ENCODE data around the gene UNKL. TPM values are rescaled to one million over a fixed set of nuclear protein-coding genes. Genes with fewer than 3 reads are reported as not detected.

Gene UNKL
- total and polyA plus RNA-seq, 2 of the 8 experiments (the other 6 are each of a cell fraction or from before 2014, with no cell fraction given): 25.1 to 31.8 TPM

DNA sequence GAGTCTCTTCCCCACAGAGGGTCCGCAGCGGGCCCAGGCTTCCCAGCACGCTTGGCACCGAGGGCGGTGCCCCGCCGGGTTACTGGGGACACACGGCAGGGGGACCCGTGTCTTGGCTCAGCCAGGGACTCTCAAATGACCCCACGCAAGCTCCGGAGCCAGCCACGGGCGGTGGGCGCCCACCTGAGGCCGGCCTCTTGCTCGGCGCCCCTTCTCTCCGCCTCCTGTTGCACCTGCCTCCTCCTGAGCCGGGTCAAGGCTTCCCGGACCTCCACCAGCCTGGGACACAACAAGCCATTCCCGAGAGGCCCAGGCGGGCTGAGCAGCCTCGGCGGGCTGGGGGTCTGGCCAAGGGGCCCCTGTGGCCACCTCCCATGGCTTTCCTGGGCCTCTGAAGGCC, 28.2 kb upstream of the UNKL start:
- no peaks in the 10 kb centered on the region for H3K27me3 ChIP-seq (replicated peaks in 1 of 4; ENCODE audit: control insufficient read depth in 3 of 4, extremely low read depth in 1 of 4, insufficient read depth in 3 of 4, low read length in 3 of 4)
- no peak for DNase-seq (ENCODE audit: low read depth in 1 of 2, low spot score in 2 of 2)
- no peak overlapping the region for H3K14ac ChIP-seq (ENCODE audit: insufficient read length)
- no peak overlapping the region for H4K91ac ChIP-seq (replicated peaks; ENCODE audit: insufficient read length, low read length)
- H3K23me2 ChIP-seq (ENCODE audit: low read depth, low read length): no peaks in the 10 kb centered on the region
- H4K20me1 ChIP-seq (replicated peaks in 1 of 2; ENCODE audit: control insufficient read depth in 1 of 2, insufficient read depth in 2 of 2, low read length in 2 of 2): peaks cover 0 to 2% of the 10 kb centered on the region in 2 experiments
- no peak overlapping the region for H2AFZ ChIP-seq (ENCODE audit: low read length)
- no peak overlapping the region for H2BK5ac ChIP-seq (ENCODE audit: low read depth, low read length)
- peaks cover 0 to 14% (median 0%) of the 10 kb centered on the region in 4 experiments; a peak in 1 of 8 replicates for H3K36me3 ChIP-seq (ENCODE audit: control insufficient read depth in 2 of 4, insufficient read depth in 4 of 4, low read length in 3 of 4)
- no peak for FAIRE-seq
- no peak overlapping the region for H2BK12ac ChIP-seq (ENCODE audit: low read depth, low read length)
- H4K8ac ChIP-seq (ENCODE audit: extremely low read depth, insufficient read depth, low read length): no peak overlapping the region
- WGBS, 2 experiments (ENCODE audit: extremely low coverage in 1 of 2, insufficient coverage in 1 of 2, insufficient read length in 1 of 2, insufficient replicate concordance in 2 of 2, low coverage in 1 of 2, low lambda C conversion rate in 2 of 2, missing lambda C conversion rate in 1 of 2): 93% methylated on average over 3 of the region's 24 CpGs; no CpG with 5 or more reads in 1 of the 2 experiments
- no peaks in the 10 kb centered on the region for H3K79me2 ChIP-seq (ENCODE audit: control insufficient read depth in 1 of 2, insufficient read depth in 2 of 2, low read length in 2 of 2)
- H2BK20ac ChIP-seq (ENCODE audit: low read length): no peak overlapping the region
- no peak overlapping the region for H3K27ac ChIP-seq (ENCODE audit: low read depth, low read length)
- TF ChIP-seq EP300 (IDR thresholded peaks at IDR 0.05; ENCODE audit: borderline replicate concordance in 1 of 2, low read depth in 2 of 2, low read length in 2 of 2): no peak
- no peak for TF ChIP-seq CBX8 (IDR thresholded peaks at IDR 0.05; ENCODE audit: borderline replicate concordance, low read depth, low read length)
- no peak for TF ChIP-seq RFX5 (IDR thresholded peaks at IDR 0.05; ENCODE audit: borderline replicate concordance, low read depth, low read length)
- TF ChIP-seq ASH2L (IDR thresholded peaks at IDR 0.05; ENCODE audit: low read length): no peak
- H3K9ac ChIP-seq (replicated peaks in 1 of 4; ENCODE audit: extremely low read depth in 1 of 4, low read depth in 3 of 4, low read length in 3 of 4): no peak overlapping the region
- H3K18ac ChIP-seq (ENCODE audit: extremely low read depth, low read length): no peak overlapping the region
- no peaks in the 10 kb centered on the region for H3K79me1 ChIP-seq (ENCODE audit: low read depth, low read length)
- no peak overlapping the region for H3K23ac ChIP-seq (ENCODE audit: insufficient read length)
- no peak overlapping the region for H4K5ac ChIP-seq (ENCODE audit: insufficient read length, low read depth, low read length)
- H2BK120ac ChIP-seq (replicated peaks; ENCODE audit: low read depth, low read length): no peak overlapping the region
- no peak overlapping the region for H3K4me3 ChIP-seq (ENCODE audit: extremely low read depth in 1 of 4, insufficient read depth in 2 of 4, low read depth in 3 of 4, low read length in 4 of 4)
- no peak overlapping the region for H2BK15ac ChIP-seq (ENCODE audit: low read length)
- H3K4ac ChIP-seq (replicated peaks; ENCODE audit: insufficient read length, low read depth, low read length): no peak overlapping the region
- no peak overlapping the region for H3K4me2 ChIP-seq (ENCODE audit: insufficient read depth in 1 of 2, low read depth in 2 of 2, low read length in 2 of 2)
- POLR2A ChIA-PET (ENCODE audit: partially characterized antibody): interaction anchor here (0.8 to 1.8 kb wide), 8 partner anchors 8 to 321 kb away, joined by 3 to 7 read pairs (median 3); no protein-coding TSS in a partner anchor
- no peak overlapping the region for H2AK5ac ChIP-seq (ENCODE audit: low read depth, low read length)
- no peak overlapping the region for H3K56ac ChIP-seq (replicated peaks; ENCODE audit: insufficient read length, low read depth, low read length)
- H3K4me1 ChIP-seq (replicated peaks in 1 of 4; ENCODE audit: control insufficient read depth in 3 of 4, insufficient read depth in 4 of 4, low read length in 3 of 4): no peaks in the 10 kb centered on the region; a peak in 1 of 7 replicates
- no peaks in the 10 kb centered on the region for H3K9me3 ChIP-seq (ENCODE audit: insufficient read depth in 2 of 2, low read depth in 1 of 2, low read length in 1 of 2)
- CTCF ChIA-PET (ENCODE audit: partially characterized antibody): interaction anchor here (0.6 to 3.9 kb wide), 3 partner anchors 15 to 500 kb away, joined by 3 to 20 read pairs (median 3); no protein-coding TSS in a partner anchor
